Spleen (tissue), 7 donors: ENCODE measurements around the gene ROR1.

ENCODE experiments used
- CTCF ChIP-seq, 11 experiments: fragments of 200-600 bp in 7 of 11; fragments of 450-650 bp in 4 of 11; sonication (generic) in 4 of 11; IDR thresholded peaks in 8 of 11; conservative IDR thresholded peaks in 3 of 11; 1 replicate in 7 of 11; 2 replicates in 4 of 11; pipeline versions ENCODE4 v1.4.0 to v1.8.0; 2016 to 2021; ENCODE audit warnings: antibody characterized with exemption in 11 of 11, inconsistent platforms in 4 of 11, mild to moderate bottlenecking in 1 of 11
- POLR2A ChIP-seq, 3 donors: fragments of 450-650 bp; IDR thresholded peaks; one replicate each; pipeline ENCODE4 v1.5.1; 2017; ENCODE audit warnings: antibody characterized with exemption in 3 of 3, mild to moderate bottlenecking in 1 of 3
- donor health status: DM: no; HTN: no; CAD: no; lungs with moderate emphysema.
- donor health status: DM: no; HTN: no; CAD: no.
- donor health status: DM: no; HTN: no; CAD: no.

GRCh38 chr1:63968663-63969440, 195.0 kb downstream of the ROR1 start:
- no peak for TF ChIP-seq CTCF (IDR thresholded peaks at IDR 0.05 in 8 of 11, conservative IDR thresholded peaks at IDR 0.05 in 3 of 11)
- TF ChIP-seq POLR2A (IDR thresholded peaks at IDR 0.05): no peak
